Measurements from ENCODE around the gene AREL1.

Gene AREL1

GRCh38 chr14:74669256-74669655 lies 43.6 kb downstream of the AREL1 start:
- DNase-seq (ENCODE audit: low read depth), result no peak
- TF ChIP-seq CTCF (conservative IDR thresholded peaks at IDR 0.05; ENCODE audit: control insufficient read depth, insufficient read depth, low read depth, low read length), result no peak
- H3K4me3 ChIP-seq (ENCODE audit: control insufficient read depth, low read depth, low read length), result no peak overlapping the region

GRCh38 chr14:74667758-74668157 lies 45.1 kb downstream of the AREL1 start:
- TF ChIP-seq CTCF (conservative IDR thresholded peaks at IDR 0.05; ENCODE audit: control insufficient read depth, insufficient read depth, low read depth, low read length), result no peak
- no peak overlapping the region for H3K4me3 ChIP-seq (ENCODE audit: control insufficient read depth, low read depth, low read length)
- DNase-seq (ENCODE audit: low read depth), result peak; percentile 31

- H3K4me3 ChIP-seq (ENCODE audit: control insufficient read depth, low read depth, low read length), result no peak overlapping the region
- no peak for DNase-seq (ENCODE audit: low read depth)
- TF ChIP-seq CTCF (conservative IDR thresholded peaks at IDR 0.05; ENCODE audit: control insufficient read depth, insufficient read depth, low read depth, low read length), result no peak
These were observed 48.2 kb downstream of the AREL1 start for GRCh38 chr14:74664717-74665116.

GRCh38 chr14:74663884-74664283 lies 49.0 kb downstream of the AREL1 start:
- peak; percentile 59 for DNase-seq (ENCODE audit: low read depth)
- H3K4me3 ChIP-seq (ENCODE audit: control insufficient read depth, low read depth, low read length), result no peak overlapping the region
- no peak for TF ChIP-seq CTCF (conservative IDR thresholded peaks at IDR 0.05; ENCODE audit: control insufficient read depth, insufficient read depth, low read depth, low read length)

GRCh38 chr14:74661726-74662450 lies 51.0 kb downstream of the AREL1 start:
- no peak overlapping the region for H3K4me3 ChIP-seq (ENCODE audit: control insufficient read depth, low read depth, low read length)
- TF ChIP-seq CTCF (conservative IDR thresholded peaks at IDR 0.05; ENCODE audit: control insufficient read depth, insufficient read depth, low read depth, low read length), result no peak
- DNase-seq (ENCODE audit: low read depth), result no peak

GRCh38 chr14:74660863-74661262 lies 52.0 kb downstream of the AREL1 start:
- no peak for DNase-seq (ENCODE audit: low read depth)
- no peak for TF ChIP-seq CTCF (conservative IDR thresholded peaks at IDR 0.05; ENCODE audit: control insufficient read depth, insufficient read depth, low read depth, low read length)
- no peak overlapping the region for H3K4me3 ChIP-seq (ENCODE audit: control insufficient read depth, low read depth, low read length)

Data from fibroblast of mammary gland (primary cell).